Sigmoid colon (tissue), 7 donors: ENCODE measurements around the gene OCIAD2. TPM values are rescaled to one million over a fixed set of nuclear protein-coding genes. Genes with fewer than 3 reads are reported as not detected.

Experiments used
- DNase-seq: peaks from one replicate; pipeline ENCODE4 v3.0.0-alpha.2; 2019
- H3K27ac ChIP-seq, 4 donors: fragments of 200-600 bp; sonication (generic); one replicate each; pipeline ENCODE4 v1.5.1; 2016 to 2019; ENCODE audit warnings: mild to moderate bottlenecking in 1 of 4
- H3K27me3 ChIP-seq, 3 donors: fragments of 200-600 bp; sonication (generic); one replicate each; pipeline ENCODE4 v1.5.1; 2019; ENCODE audit warnings: mild to moderate bottlenecking in 1 of 3
- H3K36me3 ChIP-seq, 4 donors: fragments of 200-600 bp; sonication (generic); one replicate each; pipeline ENCODE4 v1.5.1; 2016 to 2019
- H3K4me1 ChIP-seq, 4 donors: fragments of 200-600 bp; sonication (generic); one replicate each; pipeline ENCODE4 v1.5.1; 2017 to 2019
- H3K4me3 ChIP-seq, 4 donors: fragments of 200-600 bp; sonication (generic); one replicate each; pipeline ENCODE4 v1.5.1; 2017 to 2019; ENCODE audit warnings: mild to moderate bottlenecking in 2 of 4, moderate library complexity in 1 of 4
- H3K9me3 ChIP-seq, 4 donors: fragments of 200-600 bp in 3 of 4; sonication (generic) in 3 of 4; one replicate each; pipeline versions ENCODE4 v1.5.1 to v1.6.1; 2013 to 2019
- CTCF ChIP-seq, 4 experiments: fragments of 450-650 bp in 3 of 4; fragments of 200-600 bp in 1 of 4; IDR thresholded peaks; one replicate each; pipeline ENCODE4 v1.5.1; 2016 to 2019; ENCODE audit warnings: antibody characterized with exemption in 4 of 4, mild to moderate bottlenecking in 3 of 4, moderate library complexity in 2 of 4
- EP300 ChIP-seq, 4 donors: sonication (generic); formaldehyde crosslinking; IDR thresholded peaks; one replicate each; pipeline ENCODE4 v1.6.1; 2017; ENCODE audit warnings: antibody characterized with exemption in 4 of 4
- POLR2A ChIP-seq, 2 donors: fragments of 450-650 bp; IDR thresholded peaks; one replicate each; pipeline ENCODE4 v1.6.1; 2016; ENCODE audit warnings: antibody characterized with exemption in 2 of 2, mild to moderate bottlenecking in 2 of 2, moderate library complexity in 2 of 2
- POLR2AphosphoS5 ChIP-seq, 4 donors: sonication (generic); formaldehyde crosslinking; IDR thresholded peaks; one replicate each; pipeline ENCODE4 v1.6.1; 2017; ENCODE audit warnings: antibody characterized with exemption in 4 of 4
- WGBS, 2 donors: extraction: QIAGEN DNeasy Blood & Tissue Kit; methylation state at CpG; one replicate each; pipeline ENCODE4 v1.1.7; 2013; 5-methylcytosine and 5-hydroxymethylcytosine counted together
- intact Hi-C: fragments of 100-400 bp; cut with DNase I; formaldehyde crosslinking; loops from one replicate; pipeline ENCODE4 v1.15.1; 2023
- polyA plus RNA-seq, 3 donors: library from polyadenylated mRNA; stranded (reverse); fragments of 200-250 nt; gene quantifications; one replicate each; pipeline ENCODE4 v1.2.3, GENCODE V29; 2013
- total RNA-seq, 4 donors: library from RNA; depleted of rRNA; stranded (reverse); fragments of >200 nt; gene quantifications; one replicate each; pipeline ENCODE4 v1.1.0, GENCODE V29; 2016
- donor health status: healthy with polysubstance abuse.
- donor health status: Bipolar disorder and iron deficiency.
- donor health status: healthy.

OCIAD2 gene
- total and polyA plus RNA-seq, 7 donors: 7.1 to 188 (median 21.8) TPM

GRCh38 chr4:48945981-48946380 lies 39.4 kb upstream of the OCIAD2 start:
- Histone ChIP-seq H3K27ac (no peak overlapping the region), H3K4me1 (peaks cover 0 to 15% (median 5%) of the 10 kb centered on the region in 4 donors), H3K36me3 (no peaks in the 10 kb centered on the region), H3K9me3 (no peaks in the 10 kb centered on the region), H3K27me3 (no peaks in the 10 kb centered on the region), H3K4me3 (no peak overlapping the region)
- whole genome bisulfite sequencing, 2 donors: 72 to 75% methylated on average over 2 of the region's 2 CpGs
- DNase-seq: no peak
- no peak for TF ChIP-seq CTCF (IDR thresholded peaks at IDR 0.05)
- TF ChIP-seq POLR2A (IDR thresholded peaks at IDR 0.05): no peak
- no peak for TF ChIP-seq EP300 (IDR thresholded peaks at IDR 0.05)
- no peak for TF ChIP-seq POLR2AphosphoS5 (IDR thresholded peaks at IDR 0.05)
- intact Hi-C loops: no loop called here

GRCh38 chr4:48944756-48945241 lies 38.2 kb upstream of the OCIAD2 start:
- WGBS, 2 donors: 68 to 77% methylated on average over 6 of the region's 6 CpGs

GRCh38 chr4:48944252-48944651 lies 37.7 kb upstream of the OCIAD2 start:
- Histone ChIP-seq H3K4me1 (peaks cover 0 to 21% (median 11%) of the 10 kb centered on the region in 4 donors), H3K36me3 (no peaks in the 10 kb centered on the region), H3K9me3 (no peaks in the 10 kb centered on the region), H3K27me3 (no peaks in the 10 kb centered on the region), H3K27ac (no peak overlapping the region), H3K4me3 (no peak overlapping the region)
- DNase-seq: no peak
- 57 to 71% methylated on average over 8 of the region's 8 CpGs for WGBS, 2 donors
- TF ChIP-seq EP300 (IDR thresholded peaks at IDR 0.05) (no peak), CTCF (IDR thresholded peaks at IDR 0.05) (no peak), POLR2A (IDR thresholded peaks at IDR 0.05) (no peak), POLR2AphosphoS5 (IDR thresholded peaks at IDR 0.05) (no peak)
- intact Hi-C loops: no loop called here

More at GRCh38 chr4:48944756-48945241, 38.2 kb upstream of the OCIAD2 start:
- no peaks in the 10 kb centered on the region for H3K9me3 ChIP-seq
- H3K36me3 ChIP-seq: no peaks in the 10 kb centered on the region
- TF ChIP-seq POLR2AphosphoS5 (IDR thresholded peaks at IDR 0.05): no peak
- no peak for TF ChIP-seq CTCF (IDR thresholded peaks at IDR 0.05)
- no peak for TF ChIP-seq POLR2A (IDR thresholded peaks at IDR 0.05)
- TF ChIP-seq EP300 (IDR thresholded peaks at IDR 0.05): no peak
- peaks cover 0 to 25% (median 11%) of the 10 kb centered on the region in 4 donors for H3K4me1 ChIP-seq
- intact Hi-C loops: no loop called here
- DNase-seq: no peak
- no peak overlapping the region for H3K27ac ChIP-seq
- H3K4me3 ChIP-seq: no peak overlapping the region
- H3K27me3 ChIP-seq: no peaks in the 10 kb centered on the region

- no peak for DNase-seq
- TF ChIP-seq EP300 (IDR thresholded peaks at IDR 0.05) (no peak), POLR2A (IDR thresholded peaks at IDR 0.05) (no peak), CTCF (IDR thresholded peaks at IDR 0.05) (no peak), POLR2AphosphoS5 (IDR thresholded peaks at IDR 0.05) (no peak)
- WGBS, 2 donors: 71 to 81% methylated on average over 1 of the region's 1 CpG
Observed at GRCh38 chr4:48943387-48943786, 36.8 kb upstream of the OCIAD2 start.

GRCh38 chr4:48939785-48940184 lies 33.2 kb upstream of the OCIAD2 start:
- Histone ChIP-seq H3K27ac (peak overlapping the region in 1 of 4 donors; percentile 50), H3K4me1 (peaks cover 0 to 13% (median 6%) of the 10 kb centered on the region in 4 donors), H3K36me3 (no peaks in the 10 kb centered on the region), H3K27me3 (no peaks in the 10 kb centered on the region), H3K4me3 (no peak overlapping the region), H3K9me3 (no peaks in the 10 kb centered on the region)
- intact Hi-C loops: no loop called here
- no peak for DNase-seq
- no peak for TF ChIP-seq CTCF (IDR thresholded peaks at IDR 0.05)
- TF ChIP-seq POLR2AphosphoS5 (IDR thresholded peaks at IDR 0.05): peak in 2 of 4 donors; percentile 41 to 42
- no peak for TF ChIP-seq EP300 (IDR thresholded peaks at IDR 0.05)
- no peak for TF ChIP-seq POLR2A (IDR thresholded peaks at IDR 0.05)

More at GRCh38 chr4:48943387-48943786, 36.8 kb upstream of the OCIAD2 start:
- H3K27me3 ChIP-seq: no peaks in the 10 kb centered on the region
- intact Hi-C loops: no loop called here
- H3K36me3 ChIP-seq: no peaks in the 10 kb centered on the region
- H3K4me3 ChIP-seq: no peak overlapping the region
- no peaks in the 10 kb centered on the region for H3K9me3 ChIP-seq
- no peak overlapping the region for H3K27ac ChIP-seq
- H3K4me1 ChIP-seq: peaks cover 0 to 13% (median 6%) of the 10 kb centered on the region in 4 donors
